Fibroblast of mammary gland (primary cell): ENCODE results near the gene P2RY4.
"Not testable (repeated sequence)": the region's sequence is repeated elsewhere in the genome, so short reads cannot be mapped to it uniquely, and the experiment has no call there.

Experiments
- DNase-seq: peaks from one replicate; pipeline ENCODE4 v3.0.0-alpha.2; 2010; ENCODE audit warnings: low read depth
- H3K4me3 ChIP-seq: 2 replicates; pipeline ENCODE4 v1.5.1; 2011; ENCODE audit warnings: low read depth, mild to moderate bottlenecking, low read length, moderate library complexity; ENCODE audit not compliant: control insufficient read depth
- TF ChIP-seq, protein P1 (sequence below): conservative IDR thresholded peaks from 2 replicates; pipeline ENCODE4 v1.5.1; 2011; ENCODE audit warnings: low read depth, low read length, inconsistent platforms; ENCODE audit not compliant: control insufficient read depth, insufficient read depth

The P2RY4 gene

DNA sequence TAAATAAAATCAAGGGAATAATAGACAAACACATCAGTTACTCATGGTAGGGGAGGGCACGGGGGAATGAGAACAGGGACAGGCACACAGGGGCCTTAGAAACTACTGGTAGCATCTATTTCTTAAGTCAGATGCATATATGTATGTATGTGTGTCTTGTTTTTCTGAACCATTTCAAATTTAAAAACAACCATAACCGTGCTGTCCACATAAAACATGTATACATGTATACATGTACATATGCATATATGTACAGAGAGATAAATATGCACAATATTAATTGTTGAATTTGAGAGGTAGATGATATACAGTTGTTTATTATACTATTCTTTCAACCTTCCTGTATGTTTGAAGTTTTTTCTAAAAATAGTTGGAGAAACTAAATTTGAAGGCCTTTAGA lies 33.3 kb downstream of the P2RY4 start:
- H3K4me3 ChIP-seq, result no peak overlapping the region
- no peak for DNase-seq
- TF ChIP-seq, protein P1, sequence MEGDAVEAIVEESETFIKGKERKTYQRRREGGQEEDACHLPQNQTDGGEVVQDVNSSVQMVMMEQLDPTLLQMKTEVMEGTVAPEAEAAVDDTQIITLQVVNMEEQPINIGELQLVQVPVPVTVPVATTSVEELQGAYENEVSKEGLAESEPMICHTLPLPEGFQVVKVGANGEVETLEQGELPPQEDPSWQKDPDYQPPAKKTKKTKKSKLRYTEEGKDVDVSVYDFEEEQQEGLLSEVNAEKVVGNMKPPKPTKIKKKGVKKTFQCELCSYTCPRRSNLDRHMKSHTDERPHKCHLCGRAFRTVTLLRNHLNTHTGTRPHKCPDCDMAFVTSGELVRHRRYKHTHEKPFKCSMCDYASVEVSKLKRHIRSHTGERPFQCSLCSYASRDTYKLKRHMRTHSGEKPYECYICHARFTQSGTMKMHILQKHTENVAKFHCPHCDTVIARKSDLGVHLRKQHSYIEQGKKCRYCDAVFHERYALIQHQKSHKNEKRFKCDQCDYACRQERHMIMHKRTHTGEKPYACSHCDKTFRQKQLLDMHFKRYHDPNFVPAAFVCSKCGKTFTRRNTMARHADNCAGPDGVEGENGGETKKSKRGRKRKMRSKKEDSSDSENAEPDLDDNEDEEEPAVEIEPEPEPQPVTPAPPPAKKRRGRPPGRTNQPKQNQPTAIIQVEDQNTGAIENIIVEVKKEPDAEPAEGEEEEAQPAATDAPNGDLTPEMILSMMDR, result no peak

DNA sequence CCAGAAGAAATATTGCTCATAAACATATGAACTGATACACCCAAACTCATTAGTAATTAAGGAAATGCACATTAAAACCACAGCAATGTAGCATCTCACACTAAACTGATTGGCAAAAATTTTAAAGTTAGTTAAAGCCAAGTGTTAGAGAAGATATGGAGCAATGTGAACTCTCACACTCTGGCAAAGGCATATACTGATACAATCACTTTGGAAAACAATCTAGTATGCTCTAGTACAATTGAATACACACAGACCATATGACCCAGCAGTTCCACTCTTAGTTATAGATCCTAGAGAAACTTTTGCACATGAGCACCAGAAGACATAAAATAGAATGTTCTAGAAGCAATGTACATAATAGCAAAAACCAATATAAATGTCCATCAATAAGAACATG lies 34.0 kb downstream of the P2RY4 start:
- H3K4me3 ChIP-seq, result no peak overlapping the region
- DNase-seq, result no peak
- TF ChIP-seq, protein P1, result no peak

DNA sequence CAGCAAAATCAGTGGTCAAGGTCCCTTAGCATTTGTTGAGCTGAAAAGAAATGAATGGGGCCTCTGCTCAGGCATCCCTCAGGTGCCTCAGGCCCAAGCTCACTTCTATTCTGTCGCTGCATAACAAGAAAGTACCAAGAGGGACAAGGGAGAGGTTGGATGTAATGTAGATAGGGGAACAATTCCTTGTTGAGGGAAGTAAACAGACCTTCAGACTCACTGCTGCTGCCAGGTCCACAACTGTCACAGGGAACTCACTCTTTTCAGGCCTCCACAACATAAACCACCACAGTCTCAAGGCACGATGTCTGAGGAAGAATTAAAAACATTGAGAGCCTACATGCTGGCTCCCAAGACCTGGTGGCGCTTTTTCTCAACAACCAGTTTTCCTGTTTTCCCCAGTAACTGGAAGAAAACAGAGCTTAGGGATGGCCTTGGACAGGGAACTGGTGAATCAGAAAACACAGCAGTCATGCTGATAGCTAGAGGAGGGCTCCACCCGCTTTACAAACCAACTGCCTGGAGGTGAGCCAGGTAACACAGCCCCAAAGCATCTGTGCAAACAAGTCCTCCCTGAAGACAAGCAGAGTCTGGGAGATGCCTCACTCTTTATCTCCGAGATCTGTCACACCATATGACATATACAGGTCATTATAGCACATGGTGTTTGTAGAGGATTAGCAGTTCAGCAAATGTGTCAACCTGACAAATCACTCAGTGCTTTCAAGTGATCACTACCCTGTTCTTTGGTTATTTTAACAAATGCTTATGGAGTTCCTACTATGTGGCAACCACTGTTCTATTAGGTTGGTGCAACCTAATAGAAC lies 39.9 kb downstream of the P2RY4 start:
- TF ChIP-seq, protein P1, result no peak
- no peak overlapping the region for H3K4me3 ChIP-seq
- peak; percentile 79 for DNase-seq

DNA sequence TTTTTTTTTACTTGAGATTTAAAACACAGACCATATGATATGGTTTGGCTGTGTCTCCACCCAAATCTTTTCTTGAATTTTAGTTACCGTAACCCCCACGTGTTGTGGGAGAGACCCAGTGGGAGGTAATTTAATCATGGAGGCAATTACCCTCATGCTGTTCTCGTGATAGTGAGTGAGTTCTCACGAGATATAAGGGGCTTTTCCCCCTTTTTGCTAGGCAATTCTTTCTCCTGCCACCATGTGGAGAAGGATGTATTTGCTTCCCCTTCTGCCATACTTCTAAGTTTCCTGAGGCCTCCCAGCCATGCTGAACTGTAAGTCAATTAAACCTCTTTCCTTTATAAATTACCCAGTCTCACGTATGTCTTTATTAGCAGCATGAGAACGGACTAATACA lies 50.4 kb downstream of the P2RY4 start:
- not testable (repeated sequence) for DNase-seq, H3K4me3 ChIP-seq

DNA sequence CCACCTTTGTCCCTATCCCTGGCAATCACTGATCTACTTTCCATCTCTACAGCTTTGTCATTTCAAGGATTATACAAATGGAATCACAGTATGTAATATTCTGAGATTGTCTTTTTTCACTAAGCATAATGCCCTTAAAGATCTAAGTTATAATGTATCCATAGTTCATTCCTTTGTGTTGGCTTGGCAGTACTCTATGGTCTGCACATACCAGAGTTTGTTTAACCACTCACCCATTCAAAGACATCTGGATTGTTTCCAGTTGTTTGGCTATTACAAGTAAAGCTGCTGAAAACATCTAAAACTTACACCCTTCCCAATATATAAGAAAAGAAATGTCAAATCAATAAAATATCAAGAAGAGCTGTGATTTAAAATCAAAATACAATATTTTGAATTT lies 51.5 kb downstream of the P2RY4 start:
- TF ChIP-seq, protein P1, result no peak
- peak; percentile 18 for DNase-seq
- no peak overlapping the region for H3K4me3 ChIP-seq
